RCC 7860 (cell line): ENCODE measurements around the gene MYO5A.
"Not testable (repeated sequence)": the region's sequence is repeated elsewhere in the genome, so short reads cannot be mapped to it uniquely, and the experiment has no call there.

Experiments
- DNase-seq: peaks from one replicate; pipeline ENCODE4 v3.0.0-alpha.2; 2015; ENCODE audit warnings: low spot score
- FAIRE-seq: peaks from 2 replicates; lab custom pipeline; 2012; peaks lifted over from hg19 to GRCh38; lab: Jason Lieb, UNC

The MYO5A gene

GRCh38 chr15:52424856-52425431 is 103.7 kb downstream of the MYO5A start:
- FAIRE-seq (no peak), DNase-seq (no peak)

- FAIRE-seq: no peak
- DNase-seq: no peak
Measured at GRCh38 chr15:52423852-52424251, 104.8 kb downstream of the MYO5A start.

GRCh38 chr15:52422001-52422400 is 106.7 kb downstream of the MYO5A start:
- DNase-seq (no peak), FAIRE-seq (no peak)

- no peak for FAIRE-seq
Measured at GRCh38 chr15:52421029-52421428, 107.7 kb downstream of the MYO5A start.

GRCh38 chr15:52419494-52419893 is 109.2 kb downstream of the MYO5A start:
- DNase-seq: no peak
- no peak for FAIRE-seq

More at GRCh38 chr15:52421029-52421428, 107.7 kb downstream of the MYO5A start:
- DNase-seq: no peak

- no peak for FAIRE-seq
- no peak for DNase-seq
Measured at GRCh38 chr15:52417957-52418356, 110.7 kb downstream of the MYO5A start.

- DNase-seq: no peak
- no peak for FAIRE-seq
Measured at GRCh38 chr15:52417521-52417920, 111.2 kb downstream of the MYO5A start.

GRCh38 chr15:52416566-52416965 is 112.1 kb downstream of the MYO5A start:
- DNase-seq, FAIRE-seq: not testable (repeated sequence)

GRCh38 chr15:52415628-52416027 is 113.1 kb downstream of the MYO5A start:
- FAIRE-seq (no peak), DNase-seq (no peak)

- no peak for DNase-seq
- no peak for FAIRE-seq
Measured at GRCh38 chr15:52414936-52415335, 113.7 kb downstream of the MYO5A start.

- FAIRE-seq (no peak), DNase-seq (no peak)
Measured at GRCh38 chr15:52408823-52409222, 119.9 kb downstream of the MYO5A start.

GRCh38 chr15:52407374-52407773 is 121.3 kb downstream of the MYO5A start:
- no peak for DNase-seq
- FAIRE-seq: no peak

GRCh38 chr15:52406601-52407000 is 122.1 kb downstream of the MYO5A start:
- no peak for FAIRE-seq
- DNase-seq: no peak

- DNase-seq: no peak
- FAIRE-seq: no peak
Measured at GRCh38 chr15:52405856-52406255, 122.8 kb downstream of the MYO5A start.

- no peak for FAIRE-seq
- no peak for DNase-seq
Measured at GRCh38 chr15:52397118-52397517, 131.6 kb downstream of the MYO5A start.

GRCh38 chr15:52394118-52394517 is 134.6 kb downstream of the MYO5A start:
- DNase-seq (no peak), FAIRE-seq (no peak)

GRCh38 chr15:52392008-52392687 is 136.5 kb downstream of the MYO5A start:
- FAIRE-seq (no peak), DNase-seq (no peak)

- DNase-seq (no peak), FAIRE-seq (no peak)
Measured at GRCh38 chr15:52391069-52391468, 137.6 kb downstream of the MYO5A start.

GRCh38 chr15:52385670-52386069 is 143.0 kb downstream of the MYO5A start:
- FAIRE-seq (no peak), DNase-seq (no peak)

- DNase-seq (no peak), FAIRE-seq (no peak)
Measured at GRCh38 chr15:52383100-52383588, 145.5 kb downstream of the MYO5A start.

GRCh38 chr15:52382647-52383046 is 146.0 kb downstream of the MYO5A start:
- no peak for FAIRE-seq
- no peak for DNase-seq

GRCh38 chr15:52379395-52380106 is 149.1 kb downstream of the MYO5A start:
- FAIRE-seq (no peak), DNase-seq (no peak)
